H1 (cell line): Measurements from ENCODE around the gene SPAG16. TPM values are rescaled to one million over a fixed set of nuclear protein-coding genes. Genes with fewer than 3 reads are reported as not detected.

Source experiments
- CTCF ChIA-PET: fragments of 300-600 bp; sonication (Branson Sonifier 250); formaldehyde crosslinking; loops from one replicate; lab custom pipeline; 2021; ENCODE audit not compliant: partially characterized antibody; lab: Charles Lee
- POLR2A ChIA-PET: fragments of 300-600 bp; sonication (Branson Sonifier 250); formaldehyde crosslinking; loops from one replicate; lab custom pipeline; 2021; ENCODE audit warnings: inconsistent platforms; ENCODE audit not compliant: partially characterized antibody; lab: Charles Lee
- DNase-seq, 2 experiments: peaks; one replicate each; pipeline versions ENCODE4 v3.0.0 to v3.0.0-alpha.2; 2010 to 2022; ENCODE audit warnings: low spot score in 2 of 2, low read depth in 1 of 2, mixed read lengths in 1 of 2
- FAIRE-seq: peaks from 2 replicates; lab custom pipeline; 2011; peaks lifted over from hg19 to GRCh38; lab: Jason Lieb, UNC
- H2AFZ ChIP-seq: 2 replicates; pipeline ENCODE4 v1.8.1; 2012; ENCODE audit warnings: low read length, inconsistent platforms
- H2AK5ac ChIP-seq: 2 replicates; pipeline ENCODE4 v1.6.1; 2013; ENCODE audit warnings: low read depth, low read length
- H2BK120ac ChIP-seq: replicated peaks from 2 replicates; pipeline ENCODE3; 2013; ENCODE audit warnings: low read depth, low read length, inconsistent platforms
- H2BK12ac ChIP-seq: 2 replicates; pipeline ENCODE4 v1.6.1; 2013; ENCODE audit warnings: low read depth, low read length
- H2BK15ac ChIP-seq: 2 replicates; pipeline ENCODE4 v1.6.1; 2013; ENCODE audit warnings: low read length
- H2BK20ac ChIP-seq: 2 replicates; pipeline ENCODE4 v1.6.1; 2013; ENCODE audit warnings: low read length
- H2BK5ac ChIP-seq: 2 replicates; pipeline ENCODE4 v1.6.1; 2013; ENCODE audit warnings: low read depth, low read length
- H3K14ac ChIP-seq: 2 replicates; pipeline ENCODE4 v1.6.1; 2013; ENCODE audit warnings: inconsistent platforms; ENCODE audit not compliant: insufficient read length
- H3K18ac ChIP-seq: 2 replicates; pipeline ENCODE4 v1.6.1; 2013; ENCODE audit warnings: low read length; ENCODE audit errors: extremely low read depth
- H3K23ac ChIP-seq: 2 replicates; pipeline ENCODE4 v1.6.1; 2013; ENCODE audit warnings: inconsistent platforms; ENCODE audit not compliant: insufficient read length
- H3K23me2 ChIP-seq: 2 replicates; pipeline ENCODE4 v1.6.1; 2013; ENCODE audit warnings: low read depth, low read length
- H3K27ac ChIP-seq: 2 replicates; pipeline ENCODE4 v1.6.1; 2011; ENCODE audit warnings: low read depth, low read length, inconsistent platforms
- H3K27me3 ChIP-seq, 4 experiments: replicated peaks in 1 of 4; 1 replicate in 1 of 4; 2 replicates in 3 of 4; pipeline versions ENCODE4 v1.6.1 to v1.8.1; 2011 to 2013; ENCODE audit warnings: low read length in 3 of 4, mild to moderate bottlenecking in 3 of 4, inconsistent platforms in 2 of 4, mixed read lengths in 2 of 4, moderate library complexity in 1 of 4; ENCODE audit not compliant: control insufficient read depth in 3 of 4, insufficient read depth in 3 of 4; ENCODE audit errors: extremely low read depth in 1 of 4
- H3K36me3 ChIP-seq, 4 experiments: 2 replicates each; pipeline versions ENCODE4 v1.6.1 to v1.8.1; 2011 to 2013; ENCODE audit warnings: mild to moderate bottlenecking in 4 of 4, low read length in 3 of 4, moderate library complexity in 2 of 4, control low read depth in 1 of 4, inconsistent platforms in 1 of 4; ENCODE audit not compliant: insufficient read depth in 4 of 4, control insufficient read depth in 2 of 4
- H3K4ac ChIP-seq: replicated peaks from 2 replicates; pipeline ENCODE3; 2013; ENCODE audit warnings: low read length, low read depth, mixed read lengths, inconsistent platforms; ENCODE audit not compliant: insufficient read length
- H3K4me1 ChIP-seq, 4 experiments: replicated peaks in 1 of 4; 1 replicate in 1 of 4; 2 replicates in 3 of 4; pipeline versions ENCODE4 v1.6.1 to v1.8.1; 2011 to 2013; ENCODE audit warnings: low read length in 3 of 4, inconsistent platforms in 2 of 4, mixed read lengths in 1 of 4; ENCODE audit not compliant: insufficient read depth in 4 of 4, control insufficient read depth in 3 of 4
- H3K4me2 ChIP-seq, 2 experiments: 2 replicates each; pipeline versions ENCODE4 v1.6.1 to v1.8.1; 2011 to 2013; ENCODE audit warnings: low read depth in 2 of 2, low read length in 2 of 2, control low read depth in 1 of 2, inconsistent platforms in 1 of 2, mild to moderate bottlenecking in 1 of 2; ENCODE audit not compliant: insufficient read depth in 1 of 2
- H3K4me3 ChIP-seq, 4 experiments: fragments of 200-600, 300-600 bp in 1 of 4; sonication (generic), shearing (Covaris generic), sonication (Bioruptor Twin) in 1 of 4; 2 replicates each; pipeline versions ENCODE4 v1.5.1 to v1.8.1; 2011 to 2016; ENCODE audit warnings: low read length in 4 of 4, low read depth in 3 of 4, control low read depth in 2 of 4, inconsistent platforms in 2 of 4, mild to moderate bottlenecking in 2 of 4, mixed read lengths in 1 of 4, moderate library complexity in 1 of 4; ENCODE audit not compliant: insufficient read depth in 2 of 4; ENCODE audit errors: extremely low read depth in 1 of 4
- H3K56ac ChIP-seq: replicated peaks from 2 replicates; pipeline ENCODE3; 2013; ENCODE audit warnings: low read depth, mild to moderate bottlenecking, mixed read lengths, low read length, inconsistent platforms; ENCODE audit not compliant: insufficient read length
- H3K79me1 ChIP-seq: 2 replicates; pipeline ENCODE4 v1.6.1; 2013; ENCODE audit warnings: low read depth, low read length, control low read depth
- H3K79me2 ChIP-seq, 2 experiments: 2 replicates each; pipeline versions ENCODE4 v1.6.1 to v1.8.1; 2012 to 2013; ENCODE audit warnings: low read length in 2 of 2, mild to moderate bottlenecking in 2 of 2, inconsistent platforms in 1 of 2; ENCODE audit not compliant: insufficient read depth in 2 of 2, control insufficient read depth in 1 of 2
- H3K9ac ChIP-seq, 4 experiments: replicated peaks in 1 of 4; 1 replicate in 1 of 4; 2 replicates in 3 of 4; pipeline versions ENCODE4 v1.6.1 to v1.8.1; 2011 to 2013; ENCODE audit warnings: low read depth in 3 of 4, low read length in 3 of 4, control low read depth in 2 of 4, mild to moderate bottlenecking in 2 of 4, moderate library complexity in 2 of 4, inconsistent platforms in 1 of 4; ENCODE audit errors: extremely low read depth in 1 of 4
- H3K9me3 ChIP-seq, 2 experiments: 2 replicates each; pipeline versions ENCODE4 v1.6.1 to v1.8.1; 2012 to 2013; ENCODE audit warnings: mild to moderate bottlenecking in 2 of 2, moderate library complexity in 2 of 2, control low read depth in 1 of 2, inconsistent platforms in 1 of 2, low read depth in 1 of 2, low read length in 1 of 2, mixed read lengths in 1 of 2; ENCODE audit not compliant: insufficient read depth in 2 of 2
- H4K20me1 ChIP-seq, 2 experiments: replicated peaks in 1 of 2; 2 replicates each; pipeline versions ENCODE3 to v1.8.1; 2011 to 2013; ENCODE audit warnings: inconsistent platforms in 2 of 2, low read length in 2 of 2, mild to moderate bottlenecking in 1 of 2; ENCODE audit not compliant: insufficient read depth in 2 of 2, control insufficient read depth in 1 of 2
- H4K5ac ChIP-seq: 2 replicates; pipeline ENCODE4 v1.6.1; 2013; ENCODE audit warnings: low read length, low read depth, mixed read lengths, inconsistent platforms; ENCODE audit not compliant: insufficient read length
- H4K8ac ChIP-seq: 2 replicates; pipeline ENCODE4 v1.8.0; 2013; ENCODE audit warnings: mild to moderate bottlenecking, moderate library complexity, low read length, inconsistent platforms; ENCODE audit not compliant: insufficient read depth; ENCODE audit errors: extremely low read depth
- H4K91ac ChIP-seq: replicated peaks from 2 replicates; pipeline ENCODE3; 2013; ENCODE audit warnings: low read length, mixed read lengths, inconsistent platforms; ENCODE audit not compliant: insufficient read length
- CEBPB ChIP-seq: IDR thresholded peaks from 2 replicates; pipeline ENCODE4 v1.6.1; 2012; ENCODE audit warnings: low read depth, low read length
- CHD2 ChIP-seq: IDR thresholded peaks from 2 replicates; pipeline ENCODE4 v1.6.1; 2012; ENCODE audit warnings: low read length, improper control_type of control experiment
- WGBS, 2 experiments: shearing (Covaris generic) in 1 of 2; methylation state at CpG; one replicate each; pipeline versions ENCODE4 v1.1.6 to v1.1.7; 2013 to 2015; ENCODE audit warnings: low lambda C conversion rate in 2 of 2, mixed read lengths in 2 of 2, inconsistent platforms in 1 of 2, low coverage in 1 of 2, missing lambda C conversion rate in 1 of 2; ENCODE audit not compliant: insufficient replicate concordance in 2 of 2, insufficient coverage in 1 of 2, insufficient read length in 1 of 2; ENCODE audit errors: extremely low coverage in 1 of 2, missing lambda C conversion rate in 1 of 2; 5-methylcytosine and 5-hydroxymethylcytosine counted together
- polyA plus RNA-seq, 7 experiments: library from polyadenylated mRNA; depleted of rRNA in 3 of 7; stranded (reverse) in 5 of 7; unstranded in 2 of 7; fragments of >200 nt in 5 of 7; fragments of 200-250 nt in 2 of 7; gene quantifications; 1 replicate in 5 of 7; 2 replicates in 1 of 7; 4 replicates in 1 of 7; pipeline versions ENCODE4 v1.2.1 to v1.2.3, GENCODE V29; 2011 to 2013; ENCODE audit warnings: missing spikeins in 2 of 7, mixed read lengths in 2 of 7
- total RNA-seq: library from RNA; stranded (reverse); fragmentation: NEBNext Ultra II Directional; extraction: Animal tissue kit (Norgen Biotek cat#: 25700); gene quantifications from 2 replicates; pipeline ENCODE4 v1.2.1, GENCODE V29; 2021

The SPAG16 gene
- total and polyA plus RNA-seq, 2 of the 8 experiments (the other 6 are each of a cell fraction or from before 2014, with no cell fraction given), result 6.0 to 14.9 TPM

DNA sequence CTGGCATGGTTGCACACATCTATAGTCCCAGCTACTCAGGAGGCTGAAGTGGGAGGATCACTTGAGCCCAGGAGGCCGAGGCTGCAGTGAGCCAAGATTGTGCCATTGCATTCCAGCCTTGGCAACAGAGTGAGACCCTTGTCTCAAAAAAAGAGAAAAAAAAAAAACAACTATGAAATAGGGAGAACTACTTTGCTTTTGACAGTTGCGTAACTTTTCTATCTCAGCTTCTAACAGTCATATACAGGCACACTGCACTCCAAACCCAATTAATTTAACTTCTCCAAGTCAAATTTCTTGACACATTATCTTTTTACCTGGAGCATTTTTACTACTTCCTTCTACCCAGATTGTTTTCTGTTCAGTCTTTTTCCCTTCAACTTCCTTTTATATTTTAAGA lies 1102.5 kb downstream of the SPAG16 start:
- CTCF ChIA-PET, result interaction anchor here (0.9 kb wide), 1 partner anchor 24 kb away, joined by 3 read pairs; the partner anchor contains the start of gene VWC2L
- no peak overlapping the region for H3K18ac ChIP-seq
- no peak overlapping the region for H3K4me2 ChIP-seq
- H3K4me1 ChIP-seq, result no peaks in the 10 kb centered on the region
- no peak overlapping the region for H4K5ac ChIP-seq
- no peak overlapping the region for H3K4ac ChIP-seq
- no peaks in the 10 kb centered on the region for H3K27me3 ChIP-seq
- no peak overlapping the region for H2BK12ac ChIP-seq
- H3K9ac ChIP-seq, result no peak overlapping the region
- TF ChIP-seq CHD2, result no peak
- TF ChIP-seq CEBPB, result peak; percentile 34; the same call in 1 of the 2 replicates
- H3K14ac ChIP-seq, result no peak overlapping the region
- no peaks in the 10 kb centered on the region for H3K36me3 ChIP-seq
- no peaks in the 10 kb centered on the region for H4K20me1 ChIP-seq
- no peak overlapping the region for H2BK15ac ChIP-seq
- H2BK120ac ChIP-seq, result no peak overlapping the region
- POLR2A ChIA-PET, result no interaction called here
- H2BK5ac ChIP-seq, result no peak overlapping the region
- H3K4me3 ChIP-seq, result no peak overlapping the region
- no peak overlapping the region for H2AFZ ChIP-seq
- no peak overlapping the region for H4K8ac ChIP-seq
- H3K23me2 ChIP-seq, result no peaks in the 10 kb centered on the region
- H3K79me1 ChIP-seq, result no peaks in the 10 kb centered on the region
- H4K91ac ChIP-seq, result no peak overlapping the region
- FAIRE-seq, result no peak
- H3K79me2 ChIP-seq, result no peaks in the 10 kb centered on the region
- no peak for DNase-seq
- no peak overlapping the region for H3K56ac ChIP-seq
- no peak overlapping the region for H2AK5ac ChIP-seq
- H3K9me3 ChIP-seq, result no peaks in the 10 kb centered on the region
- H3K27ac ChIP-seq, result no peak overlapping the region
- H2BK20ac ChIP-seq, result no peak overlapping the region
- H3K23ac ChIP-seq, result no peak overlapping the region
- WGBS, 2 experiments, result 90% methylated on average over 2 of the region's 2 CpGs; no CpG with 5 or more reads in 1 of the 2 experiments
